ENCODE data around the gene TAF4B. TPM values are rescaled to one million over a fixed set of nuclear protein-coding genes. Genes with fewer than 3 reads are reported as not detected.
"Not testable (repeated sequence)": the region's sequence is repeated elsewhere in the genome, so short reads cannot be mapped to it uniquely, and the experiment has no call there.

TAF4B gene
- total RNA-seq, 2 donors from 2014 or later = 12.8 to 14.1 TPM

DNA sequence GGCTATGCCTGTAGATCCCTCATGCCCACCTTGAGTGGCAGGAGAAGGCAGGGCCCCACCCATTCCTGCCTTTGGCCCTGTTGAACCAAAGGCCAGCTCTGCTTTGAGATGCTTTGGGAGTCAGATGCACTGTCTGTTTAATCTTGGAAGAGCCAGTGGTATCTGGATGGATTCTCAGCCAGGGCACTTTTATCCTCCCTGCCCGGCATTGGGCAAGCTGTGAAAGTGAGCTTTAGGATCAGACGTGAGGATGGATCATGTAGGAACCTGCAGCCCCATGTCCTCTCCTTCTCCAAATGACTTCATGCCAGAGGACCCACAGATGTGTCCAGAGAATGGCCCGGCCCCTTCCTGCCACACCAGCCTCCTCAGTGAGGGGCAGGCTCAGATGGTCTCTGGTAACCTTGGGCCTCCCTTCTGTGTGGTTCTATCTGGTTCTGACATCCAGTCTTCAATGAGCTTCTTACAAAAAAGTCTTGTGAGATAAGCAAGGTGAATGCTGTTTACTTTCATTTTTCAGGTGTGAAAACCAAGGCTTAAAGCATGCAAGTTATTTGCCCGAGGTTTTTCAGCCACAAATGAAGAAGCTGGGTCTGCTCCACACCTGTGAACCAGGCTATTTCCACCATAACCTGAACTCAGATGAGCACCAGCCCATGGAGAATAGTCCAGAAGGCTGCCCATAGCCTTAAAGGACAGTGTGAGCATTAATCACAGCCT is 198.3 kb downstream of the TAF4B start:
- no peaks in the 10 kb centered on the region for H3K36me3 Mint-ChIP-seq (ENCODE audit: low read depth)
- no peak overlapping the region for H3K4me3 Mint-ChIP-seq

DNA sequence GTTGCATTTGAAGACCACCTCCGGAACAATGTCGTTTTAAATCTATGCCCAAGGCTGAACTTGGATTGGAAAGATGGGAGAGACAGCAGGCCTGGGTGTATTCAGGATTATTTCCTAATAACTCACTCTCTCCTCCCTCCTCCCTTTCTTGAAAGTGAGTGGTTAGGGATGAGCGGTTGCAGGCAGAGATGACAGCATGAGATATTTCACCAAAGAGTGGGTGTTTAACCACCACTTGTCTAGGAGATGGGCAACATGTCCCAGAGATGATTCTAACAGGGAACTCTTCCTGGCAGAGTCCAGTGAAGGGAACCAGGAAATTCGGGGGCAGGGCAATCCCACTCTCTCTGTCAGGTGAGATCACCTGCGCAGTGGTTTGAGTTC is 198.9 kb downstream of the TAF4B start:
- Mint-ChIP-seq H3K4me3 (no peak overlapping the region), H3K36me3 (ENCODE audit: low read depth) (no peaks in the 10 kb centered on the region), H3K27ac (no peak overlapping the region), H3K27me3 (peaks cover 6% of the 10 kb centered on the region), H3K4me1 (no peaks in the 10 kb centered on the region), H3K9me3 (no peaks in the 10 kb centered on the region)
- ATAC-seq (replicated peaks) = no peak

More for the DNA sequence above, 198.3 kb downstream of the TAF4B start:
- no peak for ATAC-seq (replicated peaks)
- Mint-ChIP-seq H3K27me3 (peaks cover 6% of the 10 kb centered on the region), H3K9me3 (no peaks in the 10 kb centered on the region), H3K27ac (no peak overlapping the region), H3K4me1 (no peaks in the 10 kb centered on the region)

DNA sequence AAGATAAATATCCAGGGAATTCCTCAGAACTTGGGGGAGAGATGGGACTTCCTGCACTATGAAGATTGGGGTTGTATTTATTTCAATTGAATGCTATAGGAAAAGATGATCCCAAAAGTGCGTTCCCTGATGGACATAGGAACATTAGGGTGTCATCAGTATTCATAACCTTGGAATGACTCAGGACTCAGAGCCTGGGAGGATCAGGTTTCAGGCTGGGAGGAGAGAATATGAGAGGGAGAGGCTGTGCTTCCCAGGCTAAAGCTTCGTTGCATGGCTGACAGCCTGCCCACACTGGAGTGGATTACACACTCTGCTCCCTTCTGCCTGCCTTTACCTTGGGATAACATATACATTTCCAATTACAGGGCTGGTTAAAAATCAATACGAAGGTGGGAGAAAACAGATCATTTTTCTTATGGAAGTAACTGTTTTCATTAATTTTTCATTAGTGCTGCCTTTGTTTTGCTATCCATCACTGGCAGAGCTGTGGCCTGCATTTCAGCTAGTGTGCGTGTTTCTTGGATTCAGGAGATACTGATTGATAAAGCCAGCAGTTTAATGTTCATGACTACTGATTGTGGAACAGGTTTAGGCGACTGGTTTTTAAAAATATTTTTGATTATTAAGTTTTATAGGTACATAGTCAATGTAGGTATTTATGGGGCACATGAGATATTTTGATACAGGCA is 203.4 kb downstream of the TAF4B start:
- H3K4me3 Mint-ChIP-seq = no peak overlapping the region
- H3K9me3 Mint-ChIP-seq = no peaks in the 10 kb centered on the region
- no peaks in the 10 kb centered on the region for H3K4me1 Mint-ChIP-seq
- ATAC-seq (replicated peaks) = no peak
- no peak overlapping the region for H3K27ac Mint-ChIP-seq
- H3K27me3 Mint-ChIP-seq = peaks cover 4% of the 10 kb centered on the region
- H3K36me3 Mint-ChIP-seq (ENCODE audit: low read depth) = no peaks in the 10 kb centered on the region

DNA sequence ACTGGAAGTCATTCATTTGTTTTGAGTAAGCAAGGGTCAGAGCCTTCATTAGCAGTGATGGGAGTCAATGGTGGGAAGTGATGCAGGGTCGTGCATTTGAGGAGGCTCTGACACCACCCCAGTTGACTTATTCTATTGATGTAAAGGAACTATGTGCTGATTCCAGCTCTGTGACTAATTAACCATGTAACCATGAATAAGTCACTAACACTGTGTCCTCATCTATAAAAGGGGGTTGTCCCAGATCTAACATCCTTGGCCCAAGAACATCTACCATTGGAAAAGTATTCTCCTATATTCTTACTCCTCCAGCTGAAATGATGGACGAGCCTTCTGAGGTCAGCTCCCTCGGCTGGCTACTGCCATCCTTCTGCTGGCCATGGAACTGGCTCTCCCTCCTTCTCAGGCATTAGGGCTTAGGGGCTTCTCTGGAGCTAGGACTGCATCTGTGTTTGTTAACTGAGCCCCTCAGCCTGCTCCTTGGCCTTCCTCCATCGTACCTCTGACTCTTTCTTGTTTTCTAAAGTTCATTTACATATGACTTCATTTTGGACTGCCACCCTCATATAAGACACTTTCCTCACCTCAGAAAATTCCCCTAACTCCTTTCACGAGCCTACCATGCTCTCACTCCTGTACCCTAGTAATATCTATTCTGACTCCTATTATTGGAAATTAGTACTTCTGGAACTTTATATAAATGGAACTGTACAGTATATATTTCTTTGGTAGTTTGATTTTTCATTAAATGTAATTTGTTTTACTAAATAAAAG is 206.6 kb downstream of the TAF4B start:
- H3K27ac Mint-ChIP-seq = no peak overlapping the region
- peaks cover 12% of the 10 kb centered on the region for H3K27me3 Mint-ChIP-seq
- ATAC-seq (replicated peaks) = no peak
- no peaks in the 10 kb centered on the region for H3K4me1 Mint-ChIP-seq
- H3K9me3 Mint-ChIP-seq = no peaks in the 10 kb centered on the region
- no peaks in the 10 kb centered on the region for H3K36me3 Mint-ChIP-seq (ENCODE audit: low read depth)
- no peak overlapping the region for H3K4me3 Mint-ChIP-seq

DNA sequence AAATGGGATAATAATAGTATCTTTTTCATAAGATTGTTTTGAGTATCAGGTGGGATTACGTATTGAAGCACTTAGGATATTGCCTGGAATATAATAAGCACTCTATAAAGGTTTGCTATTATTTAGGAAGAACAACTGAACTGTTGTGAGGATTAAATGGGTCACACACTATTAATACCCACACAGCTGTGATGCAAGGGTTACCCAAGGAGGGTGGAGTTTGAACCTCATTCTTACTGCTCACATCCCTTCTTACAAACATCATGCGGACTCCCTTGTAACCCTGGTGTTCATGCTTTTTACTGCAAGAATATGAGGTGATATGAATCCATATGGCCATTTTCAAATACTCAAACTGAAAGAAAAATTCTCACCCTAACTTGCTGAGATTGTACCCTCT is 208.6 kb downstream of the TAF4B start:
- Mint-ChIP-seq H3K4me1 (no peaks in the 10 kb centered on the region), H3K36me3 (ENCODE audit: low read depth) (no peaks in the 10 kb centered on the region), H3K9me3 (no peaks in the 10 kb centered on the region), H3K27me3 (peaks cover 20% of the 10 kb centered on the region), H3K4me3 (no peak overlapping the region), H3K27ac (no peak overlapping the region)
- no peak for ATAC-seq (replicated peaks)

DNA sequence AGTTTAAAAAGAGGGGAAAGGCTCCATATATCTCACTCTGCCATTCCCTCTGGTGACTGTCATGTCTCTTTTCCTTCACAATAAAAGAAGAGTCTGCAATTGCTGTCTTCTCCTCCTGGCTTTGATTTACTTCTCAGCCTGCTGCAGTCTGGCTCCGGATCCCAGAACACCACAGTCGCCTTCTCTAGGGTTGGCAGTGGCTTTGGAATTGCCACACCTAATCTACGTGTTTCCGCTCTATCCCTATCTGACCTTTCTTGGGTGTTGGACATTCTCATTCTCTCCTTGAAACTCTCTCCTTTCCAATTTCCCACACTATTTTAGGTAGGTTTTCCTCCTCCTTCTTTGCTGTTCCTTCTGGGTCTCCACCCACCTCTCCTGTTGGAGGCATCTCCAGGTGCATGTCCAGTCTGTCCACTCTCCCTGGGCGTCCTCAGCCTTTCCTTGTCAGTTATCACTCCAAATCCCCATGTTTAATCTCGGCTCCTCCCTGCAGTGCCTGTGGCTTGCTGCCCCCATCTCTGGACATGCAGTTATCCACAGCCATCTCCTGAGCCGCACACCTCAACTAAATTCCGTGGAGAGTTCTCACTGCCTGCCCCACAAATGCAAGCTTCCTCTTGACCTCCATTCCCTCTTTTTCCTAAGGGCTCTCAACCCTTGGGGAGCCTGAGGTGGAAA is 209.3 kb downstream of the TAF4B start:
- Mint-ChIP-seq H3K27me3 (peaks cover 20% of the 10 kb centered on the region), H3K36me3 (ENCODE audit: low read depth) (no peaks in the 10 kb centered on the region), H3K27ac (no peak overlapping the region), H3K4me3 (no peak overlapping the region), H3K4me1 (no peaks in the 10 kb centered on the region), H3K9me3 (no peaks in the 10 kb centered on the region)
- ATAC-seq (replicated peaks) = no peak

DNA sequence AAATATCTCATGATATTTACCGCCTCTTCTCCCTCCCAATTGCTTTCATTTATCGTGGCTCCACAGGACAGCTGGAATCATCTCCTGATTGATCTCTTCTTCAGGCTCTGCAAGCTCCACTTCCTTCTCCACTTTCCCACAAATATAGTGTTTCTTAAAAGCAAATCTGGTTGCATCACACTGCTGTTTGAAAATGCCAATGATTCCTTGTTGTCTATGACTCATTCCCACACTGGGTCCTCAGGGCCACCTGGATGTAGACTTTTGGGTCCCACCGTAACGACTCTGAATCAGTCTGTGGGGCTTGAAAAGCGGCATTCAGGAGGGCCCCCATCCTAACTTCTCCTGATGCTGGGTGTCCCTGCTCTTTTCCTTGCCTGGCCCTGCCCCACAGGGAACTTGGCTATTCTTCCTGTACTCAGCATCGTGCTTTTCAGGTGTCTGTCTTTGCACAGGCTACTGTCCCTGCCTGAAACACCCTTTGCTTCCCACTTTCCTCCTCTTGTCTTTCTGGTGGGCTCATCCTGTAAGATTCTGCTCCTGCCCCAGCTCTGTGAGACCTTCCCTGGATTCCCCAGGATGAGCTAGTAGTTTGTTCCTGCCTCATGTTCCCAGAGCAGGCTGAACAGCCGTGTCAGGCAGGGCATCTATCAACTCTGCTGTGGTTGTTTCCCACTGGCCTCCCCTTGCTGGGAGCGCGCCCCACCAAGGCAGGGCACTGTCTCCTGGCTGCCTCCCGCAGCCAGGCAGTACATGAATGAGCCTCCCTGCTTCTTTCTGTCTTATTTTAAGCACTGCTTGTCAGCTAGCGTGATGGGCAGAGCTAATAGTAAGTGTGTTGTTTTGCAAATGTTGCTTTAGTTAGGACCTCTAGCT is 210.2 kb downstream of the TAF4B start:
- Mint-ChIP-seq H3K27ac (no peak overlapping the region), H3K4me3 (no peak overlapping the region), H3K27me3 (peaks cover 20% of the 10 kb centered on the region), H3K9me3 (no peaks in the 10 kb centered on the region), H3K36me3 (ENCODE audit: low read depth) (no peaks in the 10 kb centered on the region), H3K4me1 (no peaks in the 10 kb centered on the region)
- ATAC-seq (replicated peaks) = no peak

DNA sequence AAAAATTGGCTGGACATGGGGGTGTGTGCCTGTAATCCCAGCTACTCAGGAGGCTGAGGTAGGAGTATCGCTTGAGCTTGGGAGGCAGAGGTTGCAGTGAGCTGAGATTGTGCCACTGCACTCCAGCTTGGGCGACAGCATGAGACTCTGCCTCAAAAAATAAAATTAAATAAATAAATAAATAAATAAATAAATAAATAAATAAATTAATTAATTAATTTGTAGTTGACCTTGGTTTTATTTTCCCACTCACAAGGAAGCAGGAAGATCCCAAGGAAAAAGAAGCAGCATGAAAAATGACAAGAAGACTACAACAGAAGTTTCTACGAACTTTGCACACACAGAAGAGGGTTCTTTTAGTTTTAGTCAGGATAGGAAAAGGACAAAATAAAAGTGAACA is 211.4 kb downstream of the TAF4B start:
- H3K4me3 Mint-ChIP-seq; ATAC-seq (replicated peaks); H3K9me3 Mint-ChIP-seq; H3K36me3 Mint-ChIP-seq (ENCODE audit: low read depth); H3K4me1 Mint-ChIP-seq; H3K27ac Mint-ChIP-seq: not testable (repeated sequence)
- peaks cover 20% of the 10 kb centered on the region for H3K27me3 Mint-ChIP-seq

DNA sequence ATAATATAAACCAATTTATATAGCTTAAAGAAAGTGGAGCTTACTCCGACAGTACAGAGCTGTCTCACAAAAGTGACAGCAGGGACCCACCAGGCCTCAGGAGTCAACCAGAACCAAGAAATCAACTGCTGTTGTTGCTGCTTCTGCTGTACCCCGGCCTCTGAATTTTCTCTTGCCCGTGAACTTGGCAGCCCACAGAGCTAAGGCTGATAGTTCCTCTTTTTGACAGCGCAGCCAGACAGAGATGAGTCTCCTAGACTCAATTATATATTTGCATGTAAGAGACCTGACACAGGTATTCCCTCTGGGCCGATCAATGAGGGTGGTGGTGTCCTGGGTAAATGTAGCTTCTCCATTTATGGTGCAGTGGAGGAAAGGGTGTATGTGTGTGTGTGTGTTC is 212.7 kb downstream of the TAF4B start:
- ATAC-seq (replicated peaks) = no peak
- H3K4me3 Mint-ChIP-seq = no peak overlapping the region
- peaks cover 18% of the 10 kb centered on the region for H3K27me3 Mint-ChIP-seq
- H3K27ac Mint-ChIP-seq = no peak overlapping the region
- H3K9me3 Mint-ChIP-seq = no peaks in the 10 kb centered on the region
- H3K4me1 Mint-ChIP-seq = no peaks in the 10 kb centered on the region
- no peaks in the 10 kb centered on the region for H3K36me3 Mint-ChIP-seq (ENCODE audit: low read depth)

DNA sequence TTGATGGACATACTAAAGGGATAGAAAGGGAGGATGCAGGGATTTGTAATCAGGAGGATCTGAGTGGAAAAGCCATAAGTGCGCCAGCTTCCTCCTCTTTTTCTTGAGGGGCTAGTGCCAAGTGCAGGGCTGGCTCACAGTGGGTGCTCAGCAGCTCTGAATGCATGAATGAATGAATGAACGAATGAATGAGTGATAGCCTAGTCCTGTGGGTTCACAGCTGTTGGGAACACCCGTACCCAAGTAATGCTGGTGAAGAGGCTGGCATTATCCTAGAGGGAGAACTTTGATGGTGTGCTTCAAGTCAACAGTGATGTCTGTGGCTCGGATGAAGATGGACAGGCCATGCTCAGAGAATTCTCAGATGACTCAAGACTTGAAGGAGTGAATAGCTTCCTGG is 213.3 kb downstream of the TAF4B start:
- H3K4me1 Mint-ChIP-seq = no peaks in the 10 kb centered on the region
- H3K4me3 Mint-ChIP-seq = no peak overlapping the region
- H3K9me3 Mint-ChIP-seq = no peaks in the 10 kb centered on the region
- ATAC-seq (replicated peaks) = no peak
- H3K27ac Mint-ChIP-seq = no peak overlapping the region
- peaks cover 21% of the 10 kb centered on the region for H3K27me3 Mint-ChIP-seq
- no peaks in the 10 kb centered on the region for H3K36me3 Mint-ChIP-seq (ENCODE audit: low read depth)

DNA sequence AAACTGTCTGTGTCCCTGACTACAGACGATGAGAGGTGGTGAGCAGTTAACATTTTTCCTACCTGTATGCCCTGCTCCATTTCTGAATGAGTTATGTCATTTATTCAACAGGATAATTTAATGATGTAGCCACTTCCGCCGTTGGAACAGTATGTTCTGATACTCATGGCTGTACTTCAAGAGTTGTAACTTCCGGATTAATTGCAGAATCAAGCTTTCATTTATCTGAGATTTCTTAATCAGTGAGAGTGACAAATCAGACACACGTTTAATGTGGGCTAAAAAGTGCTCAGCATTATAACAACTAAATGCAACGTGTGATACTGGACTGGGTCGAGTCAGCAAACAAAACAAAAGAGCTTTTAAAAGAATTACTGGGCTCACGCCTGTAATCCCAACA is 214.4 kb downstream of the TAF4B start:
- H3K27me3 Mint-ChIP-seq = peaks cover 23% of the 10 kb centered on the region
- no peaks in the 10 kb centered on the region for H3K9me3 Mint-ChIP-seq
- ATAC-seq (replicated peaks) = no peak
- H3K27ac Mint-ChIP-seq = no peak overlapping the region
- H3K4me3 Mint-ChIP-seq = no peak overlapping the region
- H3K4me1 Mint-ChIP-seq = no peaks in the 10 kb centered on the region
- no peaks in the 10 kb centered on the region for H3K36me3 Mint-ChIP-seq (ENCODE audit: low read depth)

All from activated T-helper 17 cell treated with anti-CD3 and anti-CD28 coated beads, Interleukin-2, amount 50 U/mL, for 72 hours (primary cell).